ENCODE data around the gene TAF4B. TPM values are rescaled to one million over a fixed set of nuclear protein-coding genes. Genes with fewer than 3 reads are reported as not detected.
A peak's percentile ranks its signal among the peaks of the same experiment; 100 is the strongest.

Gene TAF4B
- total and polyA plus RNA-seq, 9 of the 15 experiments (the other 6 are each of a cell fraction or from before 2014, with no cell fraction given), result 4.5 to 25.3 (median 20.5) TPM

DNA sequence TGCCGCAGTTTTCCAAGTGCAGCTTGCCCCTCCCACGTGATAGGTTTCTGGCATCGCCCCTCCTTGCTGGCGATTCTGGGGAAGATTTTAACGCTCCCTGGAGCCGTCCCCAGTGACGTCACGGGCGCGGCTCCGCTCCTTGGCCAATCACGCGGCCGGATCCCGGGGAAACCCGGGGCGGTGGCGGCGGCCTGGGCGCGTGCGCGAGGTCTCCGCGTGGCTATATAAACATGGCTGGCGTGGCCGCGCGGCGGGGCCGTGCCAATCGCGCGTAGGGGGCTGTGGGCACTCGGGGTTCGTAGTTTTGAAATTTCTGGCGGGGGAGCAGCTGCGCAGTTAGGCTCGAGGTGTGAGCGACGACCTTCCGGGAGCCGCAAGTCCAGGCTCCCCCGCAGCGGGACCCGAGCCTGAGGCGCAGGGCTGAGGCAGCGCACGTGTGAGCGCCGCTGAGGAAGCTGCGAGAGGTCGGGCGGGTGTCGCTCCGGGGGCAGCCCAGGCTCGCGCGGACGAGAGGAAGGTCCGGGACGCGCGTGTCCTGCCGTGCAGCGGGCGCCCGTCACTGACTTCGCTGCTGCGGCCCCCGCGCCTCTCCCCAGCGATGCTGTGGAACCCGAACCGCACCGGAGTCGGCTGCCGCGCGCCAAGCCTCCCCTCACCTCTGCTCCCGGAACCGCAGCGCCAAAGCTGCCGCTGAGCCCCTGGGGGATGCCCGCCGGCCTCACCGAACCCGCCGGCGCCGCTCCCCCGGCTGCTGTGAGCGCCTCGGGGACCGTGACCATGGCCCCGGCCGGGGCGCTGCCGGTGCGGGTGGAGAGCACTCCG, at the start of gene TAF4B (continued):
- TF ChIP-seq, protein P1, sequence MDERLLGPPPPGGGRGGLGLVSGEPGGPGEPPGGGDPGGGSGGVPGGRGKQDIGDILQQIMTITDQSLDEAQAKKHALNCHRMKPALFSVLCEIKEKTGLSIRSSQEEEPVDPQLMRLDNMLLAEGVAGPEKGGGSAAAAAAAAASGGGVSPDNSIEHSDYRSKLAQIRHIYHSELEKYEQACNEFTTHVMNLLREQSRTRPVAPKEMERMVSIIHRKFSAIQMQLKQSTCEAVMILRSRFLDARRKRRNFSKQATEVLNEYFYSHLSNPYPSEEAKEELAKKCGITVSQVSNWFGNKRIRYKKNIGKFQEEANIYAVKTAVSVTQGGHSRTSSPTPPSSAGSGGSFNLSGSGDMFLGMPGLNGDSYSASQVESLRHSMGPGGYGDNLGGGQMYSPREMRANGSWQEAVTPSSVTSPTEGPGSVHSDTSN (CRISPR knock-in tag; IDR thresholded peaks at IDR 0.05; ENCODE audit: low read depth), result 0 out of 2 replicates have a peak, but pooled peaks have one; percentile 3
- TF ChIP-seq, protein P1 (tag; conservative IDR thresholded peaks at IDR 0.05; ENCODE audit: low read depth), result no peak
- TF ChIP-seq EZH2 (IDR thresholded peaks at IDR 0.05; ENCODE audit: borderline replicate concordance, low read depth, low read length) (no peak), NFE2L1 (tag; IDR thresholded peaks at IDR 0.05; ENCODE audit: borderline replicate concordance, low read depth) (no peak), BCL6 (CRISPR knock-in tag; IDR thresholded peaks at IDR 0.05) (no peak), RUNX1 (IDR thresholded peaks at IDR 0.05; ENCODE audit: low read depth) (no peak), NBN (IDR thresholded peaks at IDR 0.05; ENCODE audit: low read depth) (peak; percentile 99), NEUROD1 (IDR thresholded peaks at IDR 0.05; ENCODE audit: borderline replicate concordance, low read depth, low read length, partially characterized antibody) (peak; percentile 12), HIVEP1 (CRISPR knock-in tag; IDR thresholded peaks at IDR 0.05) (peak; percentile 77; the same call in 1 of the 2 replicates), FOXJ3 (CRISPR knock-in tag; IDR thresholded peaks at IDR 0.05) (no peak)
- TF ChIP-seq, protein P2, sequence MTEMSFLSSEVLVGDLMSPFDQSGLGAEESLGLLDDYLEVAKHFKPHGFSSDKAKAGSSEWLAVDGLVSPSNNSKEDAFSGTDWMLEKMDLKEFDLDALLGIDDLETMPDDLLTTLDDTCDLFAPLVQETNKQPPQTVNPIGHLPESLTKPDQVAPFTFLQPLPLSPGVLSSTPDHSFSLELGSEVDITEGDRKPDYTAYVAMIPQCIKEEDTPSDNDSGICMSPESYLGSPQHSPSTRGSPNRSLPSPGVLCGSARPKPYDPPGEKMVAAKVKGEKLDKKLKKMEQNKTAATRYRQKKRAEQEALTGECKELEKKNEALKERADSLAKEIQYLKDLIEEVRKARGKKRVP (CRISPR knock-in tag; IDR thresholded peaks at IDR 0.05), result no peak
- TF ChIP-seq, protein P3, sequence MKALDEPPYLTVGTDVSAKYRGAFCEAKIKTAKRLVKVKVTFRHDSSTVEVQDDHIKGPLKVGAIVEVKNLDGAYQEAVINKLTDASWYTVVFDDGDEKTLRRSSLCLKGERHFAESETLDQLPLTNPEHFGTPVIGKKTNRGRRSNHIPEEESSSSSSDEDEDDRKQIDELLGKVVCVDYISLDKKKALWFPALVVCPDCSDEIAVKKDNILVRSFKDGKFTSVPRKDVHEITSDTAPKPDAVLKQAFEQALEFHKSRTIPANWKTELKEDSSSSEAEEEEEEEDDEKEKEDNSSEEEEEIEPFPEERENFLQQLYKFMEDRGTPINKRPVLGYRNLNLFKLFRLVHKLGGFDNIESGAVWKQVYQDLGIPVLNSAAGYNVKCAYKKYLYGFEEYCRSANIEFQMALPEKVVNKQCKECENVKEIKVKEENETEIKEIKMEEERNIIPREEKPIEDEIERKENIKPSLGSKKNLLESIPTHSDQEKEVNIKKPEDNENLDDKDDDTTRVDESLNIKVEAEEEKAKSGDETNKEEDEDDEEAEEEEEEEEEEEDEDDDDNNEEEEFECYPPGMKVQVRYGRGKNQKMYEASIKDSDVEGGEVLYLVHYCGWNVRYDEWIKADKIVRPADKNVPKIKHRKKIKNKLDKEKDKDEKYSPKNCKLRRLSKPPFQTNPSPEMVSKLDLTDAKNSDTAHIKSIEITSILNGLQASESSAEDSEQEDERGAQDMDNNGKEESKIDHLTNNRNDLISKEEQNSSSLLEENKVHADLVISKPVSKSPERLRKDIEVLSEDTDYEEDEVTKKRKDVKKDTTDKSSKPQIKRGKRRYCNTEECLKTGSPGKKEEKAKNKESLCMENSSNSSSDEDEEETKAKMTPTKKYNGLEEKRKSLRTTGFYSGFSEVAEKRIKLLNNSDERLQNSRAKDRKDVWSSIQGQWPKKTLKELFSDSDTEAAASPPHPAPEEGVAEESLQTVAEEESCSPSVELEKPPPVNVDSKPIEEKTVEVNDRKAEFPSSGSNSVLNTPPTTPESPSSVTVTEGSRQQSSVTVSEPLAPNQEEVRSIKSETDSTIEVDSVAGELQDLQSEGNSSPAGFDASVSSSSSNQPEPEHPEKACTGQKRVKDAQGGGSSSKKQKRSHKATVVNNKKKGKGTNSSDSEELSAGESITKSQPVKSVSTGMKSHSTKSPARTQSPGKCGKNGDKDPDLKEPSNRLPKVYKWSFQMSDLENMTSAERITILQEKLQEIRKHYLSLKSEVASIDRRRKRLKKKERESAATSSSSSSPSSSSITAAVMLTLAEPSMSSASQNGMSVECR (CRISPR knock-in tag; IDR thresholded peaks at IDR 0.05), result peak; percentile 82; the same call in 1 of the 2 replicates
- TF ChIP-seq, protein P4, sequence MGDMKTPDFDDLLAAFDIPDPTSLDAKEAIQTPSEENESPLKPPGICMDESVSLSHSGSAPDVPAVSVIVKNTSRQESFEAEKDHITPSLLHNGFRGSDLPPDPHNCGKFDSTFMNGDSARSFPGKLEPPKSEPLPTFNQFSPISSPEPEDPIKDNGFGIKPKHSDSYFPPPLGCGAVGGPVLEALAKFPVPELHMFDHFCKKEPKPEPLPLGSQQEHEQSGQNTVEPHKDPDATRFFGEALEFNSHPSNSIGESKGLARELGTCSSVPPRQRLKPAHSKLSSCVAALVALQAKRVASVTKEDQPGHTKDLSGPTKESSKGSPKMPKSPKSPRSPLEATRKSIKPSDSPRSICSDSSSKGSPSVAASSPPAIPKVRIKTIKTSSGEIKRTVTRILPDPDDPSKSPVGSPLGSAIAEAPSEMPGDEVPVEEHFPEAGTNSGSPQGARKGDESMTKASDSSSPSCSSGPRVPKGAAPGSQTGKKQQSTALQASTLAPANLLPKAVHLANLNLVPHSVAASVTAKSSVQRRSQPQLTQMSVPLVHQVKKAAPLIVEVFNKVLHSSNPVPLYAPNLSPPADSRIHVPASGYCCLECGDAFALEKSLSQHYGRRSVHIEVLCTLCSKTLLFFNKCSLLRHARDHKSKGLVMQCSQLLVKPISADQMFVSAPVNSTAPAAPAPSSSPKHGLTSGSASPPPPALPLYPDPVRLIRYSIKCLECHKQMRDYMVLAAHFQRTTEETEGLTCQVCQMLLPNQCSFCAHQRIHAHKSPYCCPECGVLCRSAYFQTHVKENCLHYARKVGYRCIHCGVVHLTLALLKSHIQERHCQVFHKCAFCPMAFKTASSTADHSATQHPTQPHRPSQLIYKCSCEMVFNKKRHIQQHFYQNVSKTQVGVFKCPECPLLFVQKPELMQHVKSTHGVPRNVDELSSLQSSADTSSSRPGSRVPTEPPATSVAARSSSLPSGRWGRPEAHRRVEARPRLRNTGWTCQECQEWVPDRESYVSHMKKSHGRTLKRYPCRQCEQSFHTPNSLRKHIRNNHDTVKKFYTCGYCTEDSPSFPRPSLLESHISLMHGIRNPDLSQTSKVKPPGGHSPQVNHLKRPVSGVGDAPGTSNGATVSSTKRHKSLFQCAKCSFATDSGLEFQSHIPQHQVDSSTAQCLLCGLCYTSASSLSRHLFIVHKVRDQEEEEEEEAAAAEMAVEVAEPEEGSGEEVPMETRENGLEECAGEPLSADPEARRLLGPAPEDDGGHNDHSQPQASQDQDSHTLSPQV (IDR thresholded peaks at IDR 0.05), result peak; percentile 74
